Activated CD4-positive, CD25-positive, alpha-beta regulatory T cell (primary cell): ENCODE results near the gene OR2S2.
"Not testable (repeated sequence)": the region's sequence is repeated elsewhere in the genome, so short reads cannot be mapped to it uniquely, and the experiment has no call there.

ENCODE experiments used
- DNase-seq, 4 experiments: peaks; one replicate each; lab custom pipeline; 2025; lab: John Stamatoyannopoulos, UW

Gene OR2S2, protein sequence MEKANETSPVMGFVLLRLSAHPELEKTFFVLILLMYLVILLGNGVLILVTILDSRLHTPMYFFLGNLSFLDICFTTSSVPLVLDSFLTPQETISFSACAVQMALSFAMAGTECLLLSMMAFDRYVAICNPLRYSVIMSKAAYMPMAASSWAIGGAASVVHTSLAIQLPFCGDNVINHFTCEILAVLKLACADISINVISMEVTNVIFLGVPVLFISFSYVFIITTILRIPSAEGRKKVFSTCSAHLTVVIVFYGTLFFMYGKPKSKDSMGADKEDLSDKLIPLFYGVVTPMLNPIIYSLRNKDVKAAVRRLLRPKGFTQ

GRCh38 chr9:35958104-35958837 is at the start of gene OR2S2:
OR2S2 (minus strand) TSS chr9:35958154; CDS start chr9:35958098, 56 bp downstream.
- no peak for DNase-seq

- DNase-seq = no peak
Observed at GRCh38 chr9:36007316-36007708, 49.4 kb upstream of the OR2S2 start.

DNA sequence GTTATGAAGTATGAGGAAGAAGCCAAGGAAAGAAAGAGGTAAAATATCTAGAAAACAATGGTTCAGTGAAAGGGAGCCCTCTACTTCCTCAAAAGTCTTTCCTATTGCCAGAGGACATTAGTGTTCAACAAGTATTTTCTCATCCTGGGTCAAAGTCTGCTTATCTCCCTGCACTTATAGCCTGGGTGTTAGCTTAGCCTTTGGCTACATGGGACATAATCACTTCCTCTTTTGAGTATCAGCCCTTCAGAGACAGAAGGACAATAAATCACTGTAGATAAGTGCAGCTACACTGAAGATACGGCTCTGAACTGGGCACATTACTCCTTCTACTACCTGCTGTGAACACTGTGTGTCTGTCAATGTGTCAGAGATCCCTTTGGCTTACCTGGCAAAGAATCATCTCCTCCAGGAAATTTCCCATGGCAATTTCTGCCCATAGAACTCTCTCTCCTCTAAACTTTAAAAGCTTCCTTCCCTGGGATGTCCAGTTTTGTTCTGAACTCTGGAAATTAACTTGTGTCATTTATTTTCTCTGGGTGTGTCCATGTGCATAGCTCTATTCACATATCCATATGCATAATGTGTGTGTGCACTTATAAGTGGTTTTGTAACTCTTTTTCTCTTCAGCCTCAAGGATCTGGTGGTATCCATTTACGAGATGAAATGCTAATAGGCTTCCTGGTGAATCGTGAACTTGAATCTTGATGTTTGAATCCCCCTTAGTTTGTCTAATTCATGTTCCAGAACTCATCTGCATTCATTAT is 48.8 kb upstream of the OR2S2 start:
- no peak for DNase-seq

- DNase-seq = no peak
Observed at GRCh38 chr9:36005891-36006290, 47.9 kb upstream of the OR2S2 start.

GRCh38 chr9:35998333-35998732 is 40.4 kb upstream of the OR2S2 start:
- DNase-seq = no peak

GRCh38 chr9:35997016-35997415 is 39.1 kb upstream of the OR2S2 start:
- not testable (repeated sequence) for DNase-seq

DNA sequence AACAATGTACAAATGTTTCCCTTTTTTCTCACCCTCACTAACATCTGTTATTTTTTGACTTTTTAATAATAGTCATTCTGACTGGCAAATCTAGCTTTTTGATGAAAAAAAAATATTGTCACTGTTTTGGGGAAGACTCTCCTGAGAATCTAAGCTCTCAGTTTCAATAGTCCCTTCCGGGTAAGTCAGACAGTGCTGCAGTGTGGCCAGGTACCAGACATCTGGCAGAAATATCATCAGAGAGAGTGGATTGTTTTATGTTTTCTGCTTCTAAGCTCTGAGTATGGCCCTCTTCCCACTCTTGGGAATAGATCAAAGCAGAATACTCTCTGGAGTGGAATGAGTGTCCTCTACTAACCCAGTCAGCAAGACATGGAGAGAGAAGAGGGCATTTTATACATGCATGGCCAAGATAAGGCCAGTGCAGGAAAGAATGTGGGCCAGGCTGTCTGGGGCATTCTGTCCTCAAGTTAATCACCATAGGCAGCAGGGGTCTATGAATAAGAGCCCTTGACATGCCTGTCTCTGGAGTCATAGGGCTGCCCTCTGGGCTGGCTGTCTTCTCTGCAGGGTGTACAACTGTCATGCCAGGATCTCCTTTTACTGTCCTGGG is 38.5 kb upstream of the OR2S2 start:
- no peak for DNase-seq

- no peak for DNase-seq
Observed at GRCh38 chr9:35994959-35995358, 37.0 kb upstream of the OR2S2 start.

DNA sequence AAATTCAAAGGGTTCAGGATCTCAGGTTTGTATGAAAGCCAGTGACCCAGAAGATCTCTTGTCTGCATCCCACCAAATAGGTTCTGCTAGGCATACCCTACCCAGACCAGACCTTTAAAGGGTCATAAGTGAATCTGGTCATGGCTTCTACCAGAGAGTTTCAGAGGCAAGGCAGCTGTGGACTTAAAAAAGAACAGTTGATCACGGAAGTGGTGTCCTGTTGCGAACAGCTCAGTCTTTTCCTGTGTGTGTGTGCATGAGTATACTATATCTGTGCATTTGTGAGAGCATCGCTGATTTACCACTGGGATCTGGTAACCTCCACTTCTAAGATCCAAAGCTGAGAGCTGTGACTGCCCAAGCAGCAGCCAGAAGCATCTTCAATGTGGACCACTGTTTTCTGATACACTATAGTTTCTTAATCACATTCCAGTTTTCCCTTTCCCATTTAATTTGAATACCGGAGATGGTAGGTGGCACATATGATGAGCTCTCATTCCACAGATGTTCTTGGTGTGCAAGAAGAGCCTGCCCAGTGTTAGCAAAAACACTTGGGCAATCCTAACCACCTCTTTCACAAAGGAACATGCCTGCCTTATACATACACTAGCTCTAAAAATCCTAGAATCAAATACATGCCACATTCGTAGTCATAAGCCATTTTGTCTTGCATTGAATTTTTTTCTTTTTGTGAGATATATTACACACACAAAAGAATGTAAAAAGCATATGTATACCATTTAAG is 36.2 kb upstream of the OR2S2 start:
- DNase-seq = no peak

DNA sequence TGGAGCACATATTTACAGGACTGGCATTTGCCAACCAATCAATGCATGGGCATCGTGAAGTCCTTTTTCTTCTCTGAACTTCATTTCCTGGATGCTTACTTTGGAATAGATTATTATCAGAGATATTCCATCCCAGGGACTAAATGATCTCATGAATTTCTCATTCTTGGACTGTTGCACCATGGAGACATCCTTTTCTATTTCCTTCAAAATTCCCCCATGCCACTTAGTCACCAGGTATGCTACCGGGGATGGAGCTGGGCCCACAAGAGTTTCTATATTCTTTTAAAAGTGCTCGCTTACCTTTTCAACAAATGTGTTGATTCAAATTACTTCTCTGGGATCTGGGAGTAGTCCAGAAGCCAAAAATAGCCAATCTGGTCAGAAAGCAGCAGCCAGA is 35.2 kb upstream of the OR2S2 start:
- DNase-seq = not testable (repeated sequence)

DNA sequence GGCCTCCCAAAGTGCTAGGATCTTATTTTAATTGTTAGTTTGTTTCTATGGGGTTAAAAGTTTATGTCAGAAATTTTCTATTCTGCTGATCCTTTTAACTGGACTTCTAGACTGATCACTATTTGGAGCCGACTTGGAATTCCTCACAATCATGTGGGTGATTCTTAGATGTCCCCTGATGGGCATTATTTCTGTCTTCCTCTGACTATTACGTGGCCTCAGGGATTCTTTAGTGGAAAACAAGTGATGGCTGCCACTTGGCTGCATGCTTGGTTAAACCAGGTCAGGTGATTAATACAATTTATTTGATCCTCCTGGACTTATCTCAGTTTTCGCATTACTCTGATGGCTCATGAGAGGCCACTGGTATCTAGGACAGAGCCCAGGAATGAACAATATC is 32.2 kb upstream of the OR2S2 start:
- no peak for DNase-seq

GRCh38 chr9:35984021-35984420 is 26.1 kb upstream of the OR2S2 start:
- DNase-seq = no peak

DNA sequence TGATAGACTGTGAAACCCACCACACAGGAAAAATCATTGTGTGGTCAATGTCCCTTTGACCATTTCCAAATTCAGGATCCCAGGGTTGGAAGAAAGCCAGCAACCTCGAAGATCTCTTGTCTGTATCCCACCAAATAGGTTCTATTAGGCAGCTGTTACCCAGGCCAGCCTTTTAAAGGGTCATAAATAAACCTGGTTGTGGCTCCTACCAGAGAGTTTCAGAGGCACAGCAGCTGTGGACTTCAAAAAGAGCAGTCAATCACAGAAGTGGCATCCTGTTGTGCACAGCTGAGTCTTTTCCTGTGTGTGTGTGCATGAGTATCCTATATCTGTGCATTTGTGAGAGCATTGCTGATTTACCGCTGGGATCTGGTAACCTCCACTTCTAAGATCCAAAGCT is 23.7 kb upstream of the OR2S2 start:
- no peak for DNase-seq

GRCh38 chr9:35980289-35981011 is 22.5 kb upstream of the OR2S2 start:
- DNase-seq = no peak

DNA sequence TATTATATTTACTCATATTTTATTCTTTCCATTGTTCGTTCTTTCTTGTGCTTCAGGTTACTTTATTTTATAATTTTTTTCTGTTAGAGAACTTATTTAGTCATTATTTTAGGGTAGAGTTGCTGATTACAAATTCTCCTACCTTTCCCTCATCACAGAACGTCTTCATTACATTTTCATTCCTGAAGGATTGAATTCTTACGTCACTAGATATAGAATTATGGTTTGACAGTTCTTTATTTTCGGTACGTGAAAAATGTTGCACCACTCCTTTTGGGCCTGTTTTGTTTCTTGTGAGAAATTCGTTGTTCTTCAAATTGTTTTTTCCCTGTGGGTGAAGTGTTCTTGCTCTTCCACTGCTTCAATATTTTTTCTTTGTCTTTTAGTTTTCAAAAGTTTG is 20.8 kb upstream of the OR2S2 start:
- no peak for DNase-seq

DNA sequence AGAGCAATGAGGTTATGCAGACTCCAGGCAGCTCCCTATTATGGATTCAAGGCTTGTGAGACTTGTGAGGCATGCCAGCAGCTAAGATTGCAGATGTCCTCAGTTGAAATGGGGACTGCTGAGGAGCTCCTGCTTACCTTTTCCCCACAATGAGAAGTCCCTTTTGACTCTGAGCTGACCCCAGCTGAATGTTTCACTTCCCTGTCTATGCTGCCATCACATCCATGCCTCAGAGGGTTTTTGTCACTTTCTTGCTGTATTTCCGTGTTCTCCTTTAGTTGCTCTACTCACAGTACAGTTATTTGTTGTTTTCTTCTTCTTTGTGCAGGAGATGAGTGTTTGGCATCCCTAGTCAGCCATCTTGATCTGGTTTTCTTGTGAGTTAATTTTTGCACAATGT is 18.8 kb upstream of the OR2S2 start:
- DNase-seq = no peak

- DNase-seq = no peak
Observed at GRCh38 chr9:35974800-35975199, 16.8 kb upstream of the OR2S2 start.

GRCh38 chr9:35972093-35972492 is 14.1 kb upstream of the OR2S2 start:
- peak in 1 of 4 experiments; percentile 8 for DNase-seq

DNA sequence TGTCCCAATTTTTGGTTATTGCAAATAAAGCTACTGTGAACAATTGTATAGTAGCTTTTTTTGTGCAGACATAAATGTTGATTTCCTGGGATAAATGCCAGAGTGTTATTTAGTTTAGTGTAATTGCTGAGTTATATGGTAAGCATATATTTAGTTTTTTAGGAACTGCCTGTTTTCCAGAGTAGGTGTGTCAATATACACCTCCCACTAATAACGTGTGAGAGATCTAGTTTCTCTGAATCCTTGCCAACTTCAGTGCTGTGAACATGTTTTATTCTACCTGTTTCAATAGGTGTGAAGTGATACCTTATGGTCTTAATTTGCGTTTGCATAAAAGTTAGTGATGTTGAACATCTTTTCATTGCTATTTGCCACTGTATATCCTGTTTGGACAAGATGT is 9.1 kb upstream of the OR2S2 start:
- no peak for DNase-seq

DNA sequence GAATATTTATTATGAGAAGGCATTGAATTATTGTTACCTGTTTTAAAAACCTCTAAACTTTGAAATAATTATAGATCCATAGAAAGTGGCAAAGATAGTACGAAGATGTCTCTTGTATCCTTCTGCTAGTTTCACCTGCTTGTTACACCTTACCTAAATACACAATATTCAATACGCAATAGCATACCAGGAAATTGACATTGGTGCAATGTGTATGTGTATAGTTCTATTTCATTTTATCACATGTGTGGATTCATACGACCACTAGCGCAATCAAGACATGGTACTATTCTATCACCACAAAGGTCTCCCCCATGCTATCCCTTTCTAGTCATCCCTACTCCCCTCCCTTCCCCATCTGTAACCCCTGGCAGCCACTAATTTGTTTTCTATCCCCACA is 8.5 kb upstream of the OR2S2 start:
- DNase-seq = no peak

- no peak for DNase-seq
Observed at GRCh38 chr9:35965011-35965410, 7.1 kb upstream of the OR2S2 start.
